ENCODE measurements around the gene DROSHA. TPM values are rescaled to one million over a fixed set of nuclear protein-coding genes. Genes with fewer than 3 reads are reported as not detected.

DROSHA gene
- 10 to 100 TPM; 34.8 to 56.7 (median 45.8) TPM for total RNA-seq
- polyA plus RNA-seq: 10 to 100 TPM; 39.4 to 68.5 (median 53.2) TPM
- long read RNA-seq, donor 1, partial matches to known transcripts: 5 of 7 reads
- long read RNA-seq, donor 1, other reads (novel, unspliced or antisense): 0 of 7 reads
- long read RNA-seq, donor 2: 0 reads

- H3K9me3 ChIP-seq: no peaks in the 10 kb centered on the region
- TF ChIP-seq, protein P1, sequence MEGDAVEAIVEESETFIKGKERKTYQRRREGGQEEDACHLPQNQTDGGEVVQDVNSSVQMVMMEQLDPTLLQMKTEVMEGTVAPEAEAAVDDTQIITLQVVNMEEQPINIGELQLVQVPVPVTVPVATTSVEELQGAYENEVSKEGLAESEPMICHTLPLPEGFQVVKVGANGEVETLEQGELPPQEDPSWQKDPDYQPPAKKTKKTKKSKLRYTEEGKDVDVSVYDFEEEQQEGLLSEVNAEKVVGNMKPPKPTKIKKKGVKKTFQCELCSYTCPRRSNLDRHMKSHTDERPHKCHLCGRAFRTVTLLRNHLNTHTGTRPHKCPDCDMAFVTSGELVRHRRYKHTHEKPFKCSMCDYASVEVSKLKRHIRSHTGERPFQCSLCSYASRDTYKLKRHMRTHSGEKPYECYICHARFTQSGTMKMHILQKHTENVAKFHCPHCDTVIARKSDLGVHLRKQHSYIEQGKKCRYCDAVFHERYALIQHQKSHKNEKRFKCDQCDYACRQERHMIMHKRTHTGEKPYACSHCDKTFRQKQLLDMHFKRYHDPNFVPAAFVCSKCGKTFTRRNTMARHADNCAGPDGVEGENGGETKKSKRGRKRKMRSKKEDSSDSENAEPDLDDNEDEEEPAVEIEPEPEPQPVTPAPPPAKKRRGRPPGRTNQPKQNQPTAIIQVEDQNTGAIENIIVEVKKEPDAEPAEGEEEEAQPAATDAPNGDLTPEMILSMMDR (IDR thresholded peaks at IDR 0.05 in 8 of 11, conservative IDR thresholded peaks at IDR 0.05 in 3 of 11): peak in 1 of 11 experiments; percentile 31
- TF ChIP-seq POLR2A (IDR thresholded peaks at IDR 0.05): peak in 1 of 3 donors; percentile 39
- TF ChIP-seq POLR2AphosphoS5 (IDR thresholded peaks at IDR 0.05): peak; percentile 89 to 91 (median 90)
- intact Hi-C loops (cut with DNase I; ENCODE audit: low total_unique reads): no loop called here
- peaks cover 15 to 64% (median 39%) of the 10 kb centered on the region in 6 donors for H3K4me1 ChIP-seq
- H3K27ac ChIP-seq: peak within 1 kb of the TSS; percentile 38 to 89 (median 78)
- no peaks in the 10 kb centered on the region for H3K27me3 ChIP-seq (replicated peaks in 1 of 7)
- peak; percentile 96 for DNase-seq
- peak within 1 kb of the TSS; percentile 70 to 87 (median 78) for H3K4me3 ChIP-seq
- WGBS, 5 donors: 0 to 1% (median 0%) methylated on average over 50 to 52 of the region's 52 CpGs
- peaks cover 6 to 55% (median 42%) of the 10 kb centered on the region in 6 donors for H3K36me3 ChIP-seq
Measured at GRCh38 chr5:31531888-31532547, at the start of gene DROSHA, which contains the start of gene C5orf22. Gene DROSHA, minus strand, starts transcription at chr5:31532093. Its CDS starts 3,034 bp downstream, at chr5:31529059. Gene C5orf22, plus strand, starts transcription at chr5:31532301. Its CDS starts 92 bp downstream, at chr5:31532393.

- peaks cover 0 to 32% (median 0%) of the 10 kb centered on the region in 7 donors for H3K27me3 ChIP-seq (replicated peaks in 1 of 7)
- 88 to 97% (median 92%) methylated on average over 2 of the region's 2 CpGs for WGBS, 5 donors
- TF ChIP-seq POLR2A (IDR thresholded peaks at IDR 0.05) (no peak), POLR2AphosphoS5 (IDR thresholded peaks at IDR 0.05) (no peak)
- TF ChIP-seq, protein P1 (IDR thresholded peaks at IDR 0.05 in 8 of 11, conservative IDR thresholded peaks at IDR 0.05 in 3 of 11): no peak
- no peaks in the 10 kb centered on the region for H3K9me3 ChIP-seq
- H3K27ac ChIP-seq: no peak overlapping the region
- DNase-seq: no peak
- H3K4me1 ChIP-seq: no peaks in the 10 kb centered on the region
- H3K36me3 ChIP-seq: no peaks in the 10 kb centered on the region
- H3K4me3 ChIP-seq: no peak overlapping the region
- intact Hi-C loops (cut with DNase I; ENCODE audit: low total_unique reads): no loop called here
Measured at GRCh38 chr5:31579558-31579957, 47.7 kb upstream of the DROSHA start.

DNA sequence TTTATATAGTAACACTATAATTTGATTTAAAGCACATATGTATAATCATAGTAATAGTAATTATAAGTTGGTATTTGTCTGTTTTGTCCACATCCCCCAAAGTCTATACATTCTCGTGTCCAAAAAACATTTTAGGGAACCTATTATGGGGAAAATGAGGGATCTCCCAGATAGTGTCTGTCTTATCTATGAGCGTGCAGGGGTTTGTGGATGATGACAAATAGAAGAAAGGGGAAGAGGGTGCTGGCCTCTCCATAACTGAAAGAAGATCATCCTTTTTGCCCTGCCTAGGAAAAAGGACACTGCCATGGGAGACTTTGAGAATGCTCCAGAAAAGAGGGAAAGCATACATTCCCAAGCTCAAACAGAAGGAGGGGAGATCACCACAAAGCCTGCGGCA is 45.5 kb upstream of the DROSHA start:
- TF ChIP-seq POLR2AphosphoS5 (IDR thresholded peaks at IDR 0.05): no peak
- TF ChIP-seq, protein P1 (IDR thresholded peaks at IDR 0.05 in 8 of 11, conservative IDR thresholded peaks at IDR 0.05 in 3 of 11): no peak
- no peak for TF ChIP-seq POLR2A (IDR thresholded peaks at IDR 0.05)
- Histone ChIP-seq H3K27ac (no peak overlapping the region), H3K36me3 (no peaks in the 10 kb centered on the region), H3K4me1 (no peaks in the 10 kb centered on the region), H3K9me3 (no peaks in the 10 kb centered on the region), H3K27me3 (replicated peaks in 1 of 7) (peaks cover 0 to 26% (median 0%) of the 10 kb centered on the region in 7 donors), H3K4me3 (no peak overlapping the region)
- WGBS, 5 donors: 69 to 78% (median 71%) methylated on average over 3 of the region's 3 CpGs
- DNase-seq: no peak
- intact Hi-C loops (cut with DNase I; ENCODE audit: low total_unique reads): no loop called here

- Histone ChIP-seq H3K36me3 (no peaks in the 10 kb centered on the region), H3K4me1 (no peaks in the 10 kb centered on the region), H3K4me3 (no peak overlapping the region), H3K27me3 (replicated peaks in 1 of 7) (peaks cover 0 to 17% (median 0%) of the 10 kb centered on the region in 7 donors), H3K27ac (no peak overlapping the region), H3K9me3 (no peaks in the 10 kb centered on the region)
- no peak for TF ChIP-seq POLR2AphosphoS5 (IDR thresholded peaks at IDR 0.05)
- no peak for DNase-seq
- WGBS, 5 donors: 67 to 86% (median 76%) methylated on average over 4 of the region's 4 CpGs
- intact Hi-C loops (cut with DNase I; ENCODE audit: low total_unique reads): no loop called here
Measured at GRCh38 chr5:31574772-31575171, 42.9 kb upstream of the DROSHA start.
